ENCODE measurements around the gene SKP2.

DNA sequence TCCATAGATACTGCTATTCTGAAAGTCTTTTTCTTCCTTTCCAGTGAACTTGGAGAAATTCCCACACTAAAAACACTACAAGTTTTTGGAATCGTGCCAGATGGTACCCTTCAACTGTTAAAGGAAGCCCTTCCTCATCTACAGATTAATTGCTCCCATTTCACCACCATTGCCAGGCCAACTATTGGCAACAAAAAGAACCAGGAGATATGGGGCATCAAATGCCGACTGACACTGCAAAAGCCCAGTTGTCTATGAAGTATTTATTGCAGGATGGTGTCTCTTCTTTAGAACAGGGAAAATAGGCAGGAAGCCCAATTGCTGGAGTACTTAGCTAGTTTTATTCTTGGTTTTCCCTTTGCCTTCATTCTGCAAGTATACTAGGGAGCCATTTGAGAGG is 29.9 kb downstream of the SKP2 start:
- TF ChIP-seq, protein P1, sequence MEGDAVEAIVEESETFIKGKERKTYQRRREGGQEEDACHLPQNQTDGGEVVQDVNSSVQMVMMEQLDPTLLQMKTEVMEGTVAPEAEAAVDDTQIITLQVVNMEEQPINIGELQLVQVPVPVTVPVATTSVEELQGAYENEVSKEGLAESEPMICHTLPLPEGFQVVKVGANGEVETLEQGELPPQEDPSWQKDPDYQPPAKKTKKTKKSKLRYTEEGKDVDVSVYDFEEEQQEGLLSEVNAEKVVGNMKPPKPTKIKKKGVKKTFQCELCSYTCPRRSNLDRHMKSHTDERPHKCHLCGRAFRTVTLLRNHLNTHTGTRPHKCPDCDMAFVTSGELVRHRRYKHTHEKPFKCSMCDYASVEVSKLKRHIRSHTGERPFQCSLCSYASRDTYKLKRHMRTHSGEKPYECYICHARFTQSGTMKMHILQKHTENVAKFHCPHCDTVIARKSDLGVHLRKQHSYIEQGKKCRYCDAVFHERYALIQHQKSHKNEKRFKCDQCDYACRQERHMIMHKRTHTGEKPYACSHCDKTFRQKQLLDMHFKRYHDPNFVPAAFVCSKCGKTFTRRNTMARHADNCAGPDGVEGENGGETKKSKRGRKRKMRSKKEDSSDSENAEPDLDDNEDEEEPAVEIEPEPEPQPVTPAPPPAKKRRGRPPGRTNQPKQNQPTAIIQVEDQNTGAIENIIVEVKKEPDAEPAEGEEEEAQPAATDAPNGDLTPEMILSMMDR (IDR thresholded peaks at IDR 0.05; ENCODE audit: borderline replicate concordance, extremely low read depth, low read length, poor library complexity, severe bottlenecking), result no peak
- TF ChIP-seq EZH2 (IDR thresholded peaks at IDR 0.05; ENCODE audit: borderline replicate concordance, low read depth, low read length, severe bottlenecking), result no peak

Measured in DND-41 (cell line).